Activated T-cell treated with anti-CD3 and anti-CD28 coated beads, Interleukin-2, amount 50 U/mL, for 72 hours (primary cell): ENCODE results near the gene PDHB. TPM values are rescaled to one million over a fixed set of nuclear protein-coding genes. Genes with fewer than 3 reads are reported as not detected.

ENCODE experiments used
- ATAC-seq, 2 donors: fragments of 150-1000 bp; cut with Tn5 transposase; replicated peaks in 1 of 2; 2 replicates each; pipeline ENCODE4 v1.10.0; 2021; ENCODE audit warnings: moderate library complexity in 2 of 2, mild to moderate bottlenecking in 1 of 2
- DNase-seq, 2 donors: peaks; one replicate each; pipeline ENCODE4 v3.0.0; 2021 to 2022; ENCODE audit warnings: mixed read lengths in 1 of 2
- H3K27ac Mint-ChIP-seq: one replicate; pipeline ENCODE4 v1.8.0; 2022; ENCODE audit warnings: mild to moderate bottlenecking, moderate library complexity, mixed read lengths
- H3K27me3 Mint-ChIP-seq: one replicate; pipeline ENCODE4 v1.8.0; 2022; ENCODE audit warnings: low read depth, mixed read lengths
- H3K36me3 Mint-ChIP-seq, 2 donors: one replicate each; pipeline ENCODE4 v1.8.0; 2022; ENCODE audit warnings: mixed read lengths in 2 of 2, mild to moderate bottlenecking in 1 of 2; ENCODE audit not compliant: insufficient read depth in 2 of 2
- H3K4me1 Mint-ChIP-seq: one replicate; pipeline ENCODE4 v1.8.0; 2022; ENCODE audit warnings: low read depth, mixed read lengths
- H3K4me3 Mint-ChIP-seq, 2 donors: one replicate each; pipeline ENCODE4 v1.8.0; 2022; ENCODE audit warnings: mild to moderate bottlenecking in 2 of 2, mixed read lengths in 2 of 2, moderate library complexity in 2 of 2
- H3K9me3 Mint-ChIP-seq, 2 donors: one replicate each; pipeline ENCODE4 v1.8.0; 2022; ENCODE audit warnings: mixed read lengths in 2 of 2
- total RNA-seq, 2 donors: library from RNA; stranded (reverse); gene quantifications; one replicate each; pipeline ENCODE4 v1.2.3, GENCODE V29; 2022

The PDHB gene
- total RNA-seq, 2 donors from 2014 or later: 36.9 to 40.5 TPM

- H3K9me3 Mint-ChIP-seq: no peaks in the 10 kb centered on the region
- H3K27me3 Mint-ChIP-seq: no peaks in the 10 kb centered on the region
- no peak overlapping the region for H3K4me3 Mint-ChIP-seq
- no peaks in the 10 kb centered on the region for H3K4me1 Mint-ChIP-seq
- no peak overlapping the region for H3K27ac Mint-ChIP-seq
- peaks cover 4 to 7% of the 10 kb centered on the region in 2 donors for H3K36me3 Mint-ChIP-seq
- ATAC-seq: no peak
- DNase-seq: no peak
Measured at GRCh38 chr3:58384381-58385090, 49.1 kb downstream of the PDHB start.

DNA sequence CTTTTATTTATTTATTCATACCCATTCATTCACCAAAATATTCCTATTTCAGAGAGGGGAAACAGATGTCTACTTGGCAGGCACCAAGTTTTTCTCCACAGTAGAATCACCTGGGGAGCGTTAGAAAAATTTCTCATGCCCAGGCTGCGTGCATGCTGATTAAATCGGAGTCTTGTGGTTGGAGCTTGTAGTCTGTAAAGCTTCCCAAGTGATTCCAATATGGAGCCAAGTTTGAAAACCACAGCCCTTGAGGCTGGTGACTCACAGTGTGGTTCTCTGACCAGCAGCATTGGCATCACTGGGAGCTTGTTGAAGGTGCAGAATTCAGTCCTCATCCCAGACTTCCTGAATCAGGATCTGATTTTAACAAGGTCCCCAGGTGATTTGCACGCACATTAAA, 49.7 kb downstream of the PDHB start:
- Mint-ChIP-seq H3K4me3 (no peak overlapping the region), H3K27ac (no peak overlapping the region)

GRCh38 chr3:58383476-58383875, 50.2 kb downstream of the PDHB start:
- H3K4me1 Mint-ChIP-seq: no peaks in the 10 kb centered on the region
- peaks cover 4 to 6% of the 10 kb centered on the region in 2 donors for H3K36me3 Mint-ChIP-seq
- no peaks in the 10 kb centered on the region for H3K9me3 Mint-ChIP-seq
- DNase-seq: no peak
- H3K27ac Mint-ChIP-seq: no peak overlapping the region
- ATAC-seq: no peak
- H3K27me3 Mint-ChIP-seq: no peaks in the 10 kb centered on the region
- H3K4me3 Mint-ChIP-seq: no peak overlapping the region

More for the DNA sequence above, 49.7 kb downstream of the PDHB start:
- Mint-ChIP-seq H3K4me1 (no peaks in the 10 kb centered on the region), H3K36me3 (peaks cover 4 to 8% of the 10 kb centered on the region in 2 donors), H3K9me3 (no peaks in the 10 kb centered on the region), H3K27me3 (no peaks in the 10 kb centered on the region)
- DNase-seq (no peak), ATAC-seq (no peak)

DNA sequence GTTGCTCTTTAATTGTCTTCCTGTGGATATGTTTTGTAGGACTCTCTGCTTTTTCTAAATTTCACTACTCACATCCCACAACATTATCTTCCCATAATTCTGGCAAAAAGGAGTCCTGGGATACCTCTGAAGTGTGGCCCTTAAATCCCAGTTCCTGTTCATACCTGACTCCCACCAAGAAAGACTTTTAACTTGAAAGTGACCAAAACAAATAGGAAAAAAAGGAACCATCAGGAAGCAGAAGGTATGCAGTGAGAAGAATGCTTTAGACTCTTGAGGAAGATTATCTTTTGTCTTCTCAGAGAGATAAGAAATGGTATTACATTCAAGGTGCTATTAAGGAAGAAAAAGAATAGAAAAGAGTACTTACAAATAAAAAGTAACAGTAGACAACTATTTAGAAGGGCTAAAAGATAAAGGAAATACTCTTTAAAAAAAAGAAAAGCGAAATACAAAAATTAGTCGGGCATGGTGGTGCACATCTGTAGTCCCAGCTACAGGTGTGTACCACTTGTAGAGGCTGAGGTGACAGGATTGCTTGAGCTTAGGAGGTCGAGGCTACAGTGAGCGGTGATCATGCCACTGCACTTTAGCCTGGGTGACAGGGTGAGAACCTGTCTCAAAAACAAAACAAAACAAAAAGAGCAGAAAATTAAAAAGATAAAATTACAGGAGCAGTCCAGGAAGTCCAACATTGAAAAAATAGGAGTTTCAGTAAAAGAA, 54.1 kb downstream of the PDHB start:
- H3K9me3 Mint-ChIP-seq: no peaks in the 10 kb centered on the region
- no peak for ATAC-seq
- H3K27me3 Mint-ChIP-seq: no peaks in the 10 kb centered on the region
- H3K4me1 Mint-ChIP-seq: no peaks in the 10 kb centered on the region
- no peak overlapping the region for H3K4me3 Mint-ChIP-seq
- H3K36me3 Mint-ChIP-seq: peaks cover 2 to 4% of the 10 kb centered on the region in 2 donors
- DNase-seq: no peak
- H3K27ac Mint-ChIP-seq: peak overlapping the region; percentile 68

- Mint-ChIP-seq H3K4me1 (no peaks in the 10 kb centered on the region), H3K27ac (no peak overlapping the region), H3K36me3 (peaks cover 2% of the 10 kb centered on the region in 2 donors), H3K4me3 (no peak overlapping the region), H3K9me3 (no peaks in the 10 kb centered on the region), H3K27me3 (no peaks in the 10 kb centered on the region)
- no peak for ATAC-seq
- DNase-seq: no peak
Measured at GRCh38 chr3:58377750-58378149, 55.9 kb downstream of the PDHB start.

Other genes starting within 250 kb of the PDHB start
- gene DNASE1L3, start 222.9 kb downstream of the PDHB start, total RNA-seq: not detected
- 1 to 10 TPM; 4.1 to 7.3 TPM for gene ABHD6, start 196.0 kb downstream of the PDHB start, total RNA-seq
- gene RPP14, start 127.6 kb downstream of the PDHB start, total RNA-seq: 10 to 100 TPM; 16.6 to 17.2 TPM
- gene HTD2, start 127.3 kb downstream of the PDHB start, total RNA-seq: 10 to 100 TPM in 1 of 2 donors, 1 to 10 TPM in 1; 7.9 to 11.4 TPM
- gene PXK, start 100.9 kb downstream of the PDHB start, total RNA-seq: 10 to 100 TPM; 76.1 to 79.0 TPM
- 1 to 10 TPM; 7.3 to 8.2 TPM for gene KCTD6, start 58.3 kb upstream of the PDHB start, total RNA-seq
- not detected for gene ACOX2, start 103.4 kb upstream of the PDHB start, total RNA-seq
- not detected for gene FAM107A, start 143.6 kb upstream of the PDHB start, total RNA-seq
- gene FAM3D, start 232.9 kb upstream of the PDHB start, total RNA-seq: not detected